K562 (cell line): ENCODE results near the gene CAB39. TPM values are rescaled to one million over a fixed set of nuclear protein-coding genes. Genes with fewer than 3 reads are reported as not detected.

Experiments used
- BACH1 ChIP-seq: fragments of 200-800 bp; sonication (Bioruptor generic); IDR thresholded peaks from 2 replicates; pipeline ENCODE4 v1.6.1; 2016; ENCODE audit warnings: missing genetic modification characterization, missing compliant biosample characterization
- CEBPB ChIP-seq: fragments of 450-650 bp; IDR thresholded peaks from 2 replicates; pipeline ENCODE4 v1.6.1; 2016; ENCODE audit warnings: missing genetic modification characterization, missing compliant biosample characterization
- CHD1 ChIP-seq: fragments of 200-600 bp; sonication (generic); IDR thresholded peaks from one replicate; pipeline ENCODE4 v1.6.1; 2012; ENCODE audit warnings: mild to moderate bottlenecking, moderate library complexity, low read length, inconsistent platforms
- DPF2 ChIP-seq: fragments of 450-650 bp; IDR thresholded peaks from 2 replicates; pipeline ENCODE4 v1.6.1; 2016
- ETV1 ChIP-seq: fragments of 450-650 bp; conservative IDR thresholded peaks from 2 replicates; pipeline ENCODE4 v1.6.1; 2016; ENCODE audit warnings: missing genetic modification characterization, control low read depth, low read depth, missing compliant biosample characterization
- HNRNPL ChIP-seq: fragments of 200-400 bp; formaldehyde crosslinking; IDR thresholded peaks from 2 replicates; pipeline ENCODE4 v1.6.1; 2017; ENCODE audit warnings: low read depth, mild to moderate bottlenecking, low read length
- KAT7 ChIP-seq: sonication (generic); formaldehyde crosslinking; IDR thresholded peaks from 2 replicates; pipeline ENCODE4 v1.8.0; 2022; ENCODE audit warnings: missing genetic modification reagents, mild to moderate bottlenecking, borderline replicate concordance
- LARP7 ChIP-seq: fragments of 450-650 bp; IDR thresholded peaks from 2 replicates; pipeline ENCODE4 v1.6.1; 2016
- MAZ ChIP-seq, 2 experiments: fragments of 450-650 bp in 1 of 2; sonication (generic) in 1 of 2; formaldehyde crosslinking; IDR thresholded peaks in 1 of 2; conservative IDR thresholded peaks in 1 of 2; 2 replicates each; pipeline versions ENCODE4 v1.4.0 to v1.5.0; 2020; ENCODE audit warnings: mild to moderate bottlenecking in 1 of 2, missing genetic modification reagents in 1 of 2
- PCBP2 ChIP-seq: fragments of 200-400 bp; formaldehyde crosslinking; IDR thresholded peaks from 2 replicates; pipeline ENCODE4 v1.6.1; 2018; ENCODE audit warnings: low read length, low read depth, mild to moderate bottlenecking, moderate library complexity; ENCODE audit not compliant: poor library complexity, severe bottlenecking
- PHF8 ChIP-seq: fragments of 200-600 bp; sonication (generic); IDR thresholded peaks from 2 replicates; pipeline ENCODE4 v1.6.1; 2012; ENCODE audit warnings: mixed run types, mild to moderate bottlenecking, inconsistent platforms, low read length, moderate library complexity, borderline replicate concordance
- REST ChIP-seq, 2 experiments: fragments of 450-650 bp; formaldehyde crosslinking in 1 of 2; IDR thresholded peaks; 2 replicates each; pipeline versions ENCODE4 v1.4.0 to v1.6.1; 2014 to 2020; ENCODE audit warnings: mild to moderate bottlenecking in 2 of 2, borderline replicate concordance in 1 of 2, low read depth in 1 of 2
- ZNF24 ChIP-seq: fragments of 450-650 bp; IDR thresholded peaks from 2 replicates; pipeline ENCODE4 v1.6.1; 2016
- ZNF436 ChIP-seq: fragments of 250-450, 450-650 bp; sonication (Bioruptor Pico); formaldehyde crosslinking; IDR thresholded peaks from 2 replicates; pipeline ENCODE4 v1.7.0; 2020; ENCODE audit warnings: mild to moderate bottlenecking
- ZNF586 ChIP-seq: fragments of 450-650 bp; formaldehyde crosslinking; conservative IDR thresholded peaks from 2 replicates; pipeline ENCODE4 v1.4.0; 2020; ENCODE audit warnings: mild to moderate bottlenecking, moderate library complexity
- polyA plus RNA-seq, 8 experiments: library from polyadenylated mRNA; depleted of rRNA in 4 of 8; stranded (reverse) in 5 of 8; unstranded in 3 of 8; fragments of >200 nt; fragmentation: Nextera tagmentation in 2 of 8; fragmentation: Illumina TruSeq in 1 of 8; extraction: Ambion mirVana in 2 of 8; extraction: Trizol in 1 of 8; gene quantifications; 2 replicates each; pipeline versions ENCODE4 v1.2.1 to v1.2.3, GENCODE V29; 2011 to 2014; ENCODE audit warnings: inconsistent platforms in 1 of 8, missing spikeins in 1 of 8
- total RNA-seq, 7 experiments: library from RNA; depleted of rRNA in 6 of 7; stranded (reverse); fragments of >200 nt in 6 of 7; fragmentation: Illumina TruSeq in 2 of 7; extraction: Trizol in 2 of 7; gene quantifications; 2 replicates each; pipeline versions ENCODE4 v1.2.1 to v1.2.3, GENCODE V29; 2011 to 2021; ENCODE audit warnings: low replicate concordance in 1 of 7
- TF ChIP-seq, protein P1 (sequence below): sonication (generic); formaldehyde crosslinking; IDR thresholded peaks from 2 replicates; pipeline ENCODE4 v1.8.0; 2022; ENCODE audit warnings: missing genetic modification reagents, mild to moderate bottlenecking, borderline replicate concordance

Gene CAB39
- total and polyA plus RNA-seq, 9 of the 15 experiments (the other 6 are each of a cell fraction or from before 2014, with no cell fraction given) = 27.2 to 94.4 (median 70.1) TPM

DNA sequence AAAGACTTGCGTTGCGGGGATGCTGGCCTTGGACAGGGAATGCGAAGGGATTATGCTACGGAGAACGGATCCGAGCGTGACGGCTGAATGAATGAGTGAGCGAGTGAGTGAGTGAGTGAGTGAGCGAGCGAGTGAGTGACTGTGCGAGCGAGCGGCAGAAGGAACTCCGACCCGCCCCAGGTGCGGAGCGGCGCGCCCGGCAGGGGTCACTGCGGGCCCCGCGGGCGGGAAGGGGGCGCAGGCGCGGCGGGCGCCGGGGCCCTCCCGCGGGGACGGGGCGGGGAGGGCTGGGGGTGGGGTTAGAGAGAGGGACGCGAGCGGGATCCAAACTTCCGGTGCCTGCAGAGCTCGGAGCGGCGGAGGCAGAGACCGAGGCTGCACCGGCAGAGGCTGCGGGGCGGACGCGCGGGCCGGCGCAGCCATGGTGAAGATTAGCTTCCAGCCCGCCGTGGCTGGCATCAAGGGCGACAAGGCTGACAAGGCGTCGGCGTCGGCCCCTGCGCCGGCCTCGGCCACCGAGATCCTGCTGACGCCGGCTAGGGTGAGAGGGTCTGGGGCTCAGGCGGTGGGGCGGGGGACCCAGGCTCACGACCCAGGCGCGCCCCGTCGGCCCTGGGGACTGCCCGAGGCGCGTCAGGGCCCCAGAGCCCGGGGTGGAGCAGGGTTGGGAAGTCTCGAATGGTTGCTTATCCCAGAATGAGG, 152.1 kb downstream of the CAB39 start, which contains the start of gene ITM2C (continued):
- no peak for TF ChIP-seq PCBP2
- TF ChIP-seq ZNF586 (CRISPR knock-in tag) = no peak
- TF ChIP-seq HNRNPL = no peak
- peak; percentile 54 to 56; a peak in 3 of 4 replicates for TF ChIP-seq MAZ (CRISPR knock-in tag; conservative IDR thresholded peaks at IDR 0.05 in 1 of 2, IDR thresholded peaks at IDR 0.05 in 1 of 2)
- TF ChIP-seq, protein P1, sequence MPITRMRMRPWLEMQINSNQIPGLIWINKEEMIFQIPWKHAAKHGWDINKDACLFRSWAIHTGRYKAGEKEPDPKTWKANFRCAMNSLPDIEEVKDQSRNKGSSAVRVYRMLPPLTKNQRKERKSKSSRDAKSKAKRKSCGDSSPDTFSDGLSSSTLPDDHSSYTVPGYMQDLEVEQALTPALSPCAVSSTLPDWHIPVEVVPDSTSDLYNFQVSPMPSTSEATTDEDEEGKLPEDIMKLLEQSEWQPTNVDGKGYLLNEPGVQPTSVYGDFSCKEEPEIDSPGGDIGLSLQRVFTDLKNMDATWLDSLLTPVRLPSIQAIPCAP = no peak
- no peak for TF ChIP-seq ZNF436
- TF ChIP-seq ZNF24 = peak; percentile 99
- TF ChIP-seq CEBPB (tag) = no peak
- no peak for TF ChIP-seq KAT7 (CRISPR knock-in tag)
- TF ChIP-seq ETV1 (tag) = peak; percentile 51
- TF ChIP-seq BACH1 (tag) = no peak
- peak; percentile 79; the same call in 1 of the 2 replicates for TF ChIP-seq PHF8
- no peak for TF ChIP-seq CHD1
- TF ChIP-seq DPF2 = no peak
- TF ChIP-seq REST (IDR thresholded peaks at IDR 0.05; ENCODE audit: borderline replicate concordance) = peak; percentile 45
- no peak for TF ChIP-seq REST (CRISPR knock-in tag; IDR thresholded peaks at IDR 0.05; ENCODE audit: low read depth)
- peak; percentile 81 for TF ChIP-seq LARP7
- TF ChIP-seq, all 486 proteins: peak for 47
